CD14-positive monocyte (primary cell): Measurements from ENCODE around the gene TRAF3. TPM values are rescaled to one million over a fixed set of nuclear protein-coding genes. Genes with fewer than 3 reads are reported as not detected.

Experiments
- DNase-seq, 3 donors: peaks; one replicate each; pipeline ENCODE4 v3.0.0-alpha.2; 2011 to 2022
- H2AFZ ChIP-seq: 2 replicates; pipeline ENCODE4 v1.6.0; 2012; ENCODE audit warnings: mild to moderate bottlenecking, low read depth, low read length, inconsistent platforms; ENCODE audit not compliant: insufficient read depth, poor library complexity, severe bottlenecking
- H3K27ac ChIP-seq, 2 donors: 1 replicate in 1 of 2; 2 replicates in 1 of 2; pipeline ENCODE4 v1.5.1; 2012 to 2013; ENCODE audit warnings: low read length in 2 of 2, control low read depth in 1 of 2, inconsistent platforms in 1 of 2, low read depth in 1 of 2, mild to moderate bottlenecking in 1 of 2
- H3K27me3 ChIP-seq, 2 donors: one replicate each; pipeline versions ENCODE4 v1.6.0 to v1.6.1; 2011 to 2013; ENCODE audit warnings: low read length in 2 of 2; ENCODE audit not compliant: control insufficient read depth in 2 of 2, insufficient read depth in 2 of 2
- H3K36me3 ChIP-seq, 2 donors: replicated peaks in 1 of 2; 1 replicate in 1 of 2; 2 replicates in 1 of 2; pipeline versions ENCODE4 v1.5.1 to v1.6.1; 2012 to 2013; ENCODE audit warnings: low read length in 2 of 2, control low read depth in 1 of 2, inconsistent platforms in 1 of 2, mild to moderate bottlenecking in 1 of 2; ENCODE audit not compliant: insufficient read depth in 2 of 2, control insufficient read depth in 1 of 2
- H3K4me1 ChIP-seq, 2 donors: 1 replicate in 1 of 2; 2 replicates in 1 of 2; pipeline versions ENCODE4 v1.5.1 to v1.6.1; 2012 to 2013; ENCODE audit warnings: low read length in 2 of 2, control low read depth in 1 of 2, inconsistent platforms in 1 of 2, mild to moderate bottlenecking in 1 of 2, moderate library complexity in 1 of 2; ENCODE audit not compliant: insufficient read depth in 2 of 2, control insufficient read depth in 1 of 2
- H3K4me2 ChIP-seq: replicated peaks from 2 replicates; pipeline ENCODE3; 2012; ENCODE audit warnings: low read length, moderate library complexity, mild to moderate bottlenecking; ENCODE audit not compliant: poor library complexity, severe bottlenecking; ENCODE audit errors: extremely low read depth
- H3K4me3 ChIP-seq, 3 experiments: fragments of 200-600 bp in 1 of 3; sonication (generic) in 1 of 3; replicated peaks in 1 of 3; 1 replicate in 2 of 3; 2 replicates in 1 of 3; pipeline ENCODE4 v1.5.1; 2011 to 2013; ENCODE audit warnings: low read length in 3 of 3, mild to moderate bottlenecking in 3 of 3, control low read depth in 2 of 3, low read depth in 2 of 3, inconsistent platforms in 1 of 3, moderate library complexity in 1 of 3
- H3K79me2 ChIP-seq: 2 replicates; pipeline ENCODE4 v1.6.0; 2012; ENCODE audit warnings: mild to moderate bottlenecking, control low read depth, inconsistent platforms, low read length, moderate library complexity; ENCODE audit not compliant: insufficient read depth
- H3K9ac ChIP-seq: 2 replicates; pipeline ENCODE4 v1.6.0; 2017; ENCODE audit warnings: low read length, mild to moderate bottlenecking; ENCODE audit not compliant: insufficient read depth, poor library complexity, severe bottlenecking
- H3K9me3 ChIP-seq, 2 donors: replicated peaks in 1 of 2; 1 replicate in 1 of 2; 2 replicates in 1 of 2; pipeline versions ENCODE4 v1.5.1 to v1.6.1; 2012 to 2013; ENCODE audit warnings: low read length in 2 of 2, control low read depth in 1 of 2; ENCODE audit not compliant: control insufficient read depth in 1 of 2, insufficient read depth in 1 of 2
- H4K20me1 ChIP-seq: 2 replicates; pipeline ENCODE4 v1.6.0; 2012; ENCODE audit warnings: mild to moderate bottlenecking, low read length, control low read depth, moderate library complexity; ENCODE audit not compliant: insufficient read depth
- H3K27ac Mint-ChIP-seq, 7 donors: one replicate each; pipeline ENCODE4 v1.8.0; 2020; ENCODE audit warnings: mild to moderate bottlenecking in 7 of 7, mixed read lengths in 7 of 7, moderate library complexity in 6 of 7, inconsistent platforms in 2 of 7
- H3K27me3 Mint-ChIP-seq, 3 donors: one replicate each; pipeline ENCODE4 v1.8.0; 2021 to 2022; ENCODE audit warnings: low read depth in 3 of 3, mild to moderate bottlenecking in 3 of 3, mixed read lengths in 3 of 3, moderate library complexity in 3 of 3, inconsistent platforms in 1 of 3
- H3K36me3 Mint-ChIP-seq, 2 donors: one replicate each; pipeline ENCODE4 v1.8.0; 2020; ENCODE audit warnings: mixed read lengths in 2 of 2, inconsistent platforms in 1 of 2, mild to moderate bottlenecking in 1 of 2
- H3K4me1 Mint-ChIP-seq: one replicate; pipeline ENCODE4 v1.8.0; 2020; ENCODE audit warnings: mild to moderate bottlenecking, mixed read lengths
- H3K4me3 Mint-ChIP-seq, 2 donors: one replicate each; pipeline ENCODE4 v1.8.0; 2020; ENCODE audit warnings: mild to moderate bottlenecking in 2 of 2, mixed read lengths in 2 of 2, moderate library complexity in 1 of 2
- H3K9me3 Mint-ChIP-seq, 7 donors: one replicate each; pipeline ENCODE4 v1.8.0; 2020 to 2022; ENCODE audit warnings: mixed read lengths in 7 of 7, mild to moderate bottlenecking in 6 of 7, moderate library complexity in 6 of 7, inconsistent platforms in 2 of 7
- WGBS: methylation state at CpG from one replicate; pipeline ENCODE4 v1.1.5; 2013; ENCODE audit warnings: missing lambda C conversion rate; ENCODE audit not compliant: insufficient coverage; 5-methylcytosine and 5-hydroxymethylcytosine counted together
- intact Hi-C, 2 donors: fragments of 100-400 bp; cut with micrococcal nuclease; formaldehyde crosslinking; loops; one replicate each; pipeline versions ENCODE4 v1.15.0 to v1.15.1; 2023
- polyA plus RNA-seq, 3 donors: library from polyadenylated mRNA; depleted of rRNA in 1 of 3; unstranded in 2 of 3; stranded (reverse) in 1 of 3; fragments of 300-500 nt in 2 of 3; fragments of >200 nt in 1 of 3; fragmentation: Illumina TruSeq in 2 of 3; gene quantifications; 1 replicate in 2 of 3; 2 replicates in 1 of 3; pipeline ENCODE4 v1.2.3, GENCODE V29; 2012 to 2021
- TF ChIP-seq, protein P1 (sequence below): fragments of 200-600 bp; IDR thresholded peaks from one replicate; pipeline ENCODE4 v1.8.0; 2022; ENCODE audit warnings: antibody characterized with exemption, mild to moderate bottlenecking

The TRAF3 gene
- polyA plus RNA-seq, 3 donors: 12.0 to 37.6 (median 17.3) TPM

DNA sequence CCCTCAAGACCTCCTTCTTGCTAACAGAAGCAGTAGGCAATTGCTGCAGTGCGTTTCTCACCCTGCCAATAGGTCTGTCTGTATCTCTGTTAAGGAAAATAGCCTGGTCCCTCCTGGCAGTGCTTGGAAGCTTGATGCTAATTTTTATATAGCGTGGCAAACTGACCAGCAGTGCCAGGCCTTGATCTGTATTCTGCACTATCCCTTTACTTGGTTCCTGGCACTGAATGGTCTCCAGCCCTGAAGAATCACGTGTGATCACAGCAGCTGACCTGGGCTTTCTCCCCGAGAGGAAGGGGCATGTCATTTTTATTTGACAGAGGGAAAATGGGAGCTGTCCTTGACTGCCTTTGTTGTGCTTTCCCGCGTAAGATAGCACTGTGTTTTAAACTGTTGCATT is 48.7 kb upstream of the TRAF3 start:
- H3K27me3 Mint-ChIP-seq: peaks cover 0 to 3% (median 0%) of the 10 kb centered on the region in 3 donors
- H3K4me1 Mint-ChIP-seq: no peaks in the 10 kb centered on the region
- H3K4me3 ChIP-seq: no peak overlapping the region
- intact Hi-C loops: no loop called here
- H3K27ac ChIP-seq: no peak overlapping the region
- no peaks in the 10 kb centered on the region for H3K9me3 Mint-ChIP-seq
- peak overlapping the region in 1 of 7 donors; percentile 71 for H3K27ac Mint-ChIP-seq
- no peaks in the 10 kb centered on the region for H3K9me3 ChIP-seq
- TF ChIP-seq, protein P1, sequence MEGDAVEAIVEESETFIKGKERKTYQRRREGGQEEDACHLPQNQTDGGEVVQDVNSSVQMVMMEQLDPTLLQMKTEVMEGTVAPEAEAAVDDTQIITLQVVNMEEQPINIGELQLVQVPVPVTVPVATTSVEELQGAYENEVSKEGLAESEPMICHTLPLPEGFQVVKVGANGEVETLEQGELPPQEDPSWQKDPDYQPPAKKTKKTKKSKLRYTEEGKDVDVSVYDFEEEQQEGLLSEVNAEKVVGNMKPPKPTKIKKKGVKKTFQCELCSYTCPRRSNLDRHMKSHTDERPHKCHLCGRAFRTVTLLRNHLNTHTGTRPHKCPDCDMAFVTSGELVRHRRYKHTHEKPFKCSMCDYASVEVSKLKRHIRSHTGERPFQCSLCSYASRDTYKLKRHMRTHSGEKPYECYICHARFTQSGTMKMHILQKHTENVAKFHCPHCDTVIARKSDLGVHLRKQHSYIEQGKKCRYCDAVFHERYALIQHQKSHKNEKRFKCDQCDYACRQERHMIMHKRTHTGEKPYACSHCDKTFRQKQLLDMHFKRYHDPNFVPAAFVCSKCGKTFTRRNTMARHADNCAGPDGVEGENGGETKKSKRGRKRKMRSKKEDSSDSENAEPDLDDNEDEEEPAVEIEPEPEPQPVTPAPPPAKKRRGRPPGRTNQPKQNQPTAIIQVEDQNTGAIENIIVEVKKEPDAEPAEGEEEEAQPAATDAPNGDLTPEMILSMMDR: no peak
- H3K27me3 ChIP-seq: no peaks in the 10 kb centered on the region
- peaks cover 89 to 100% of the 10 kb centered on the region in 2 donors for H3K36me3 ChIP-seq
- no peaks in the 10 kb centered on the region for H3K4me1 ChIP-seq
- H3K4me3 Mint-ChIP-seq: no peak overlapping the region
- no peak for DNase-seq
- WGBS: 100% methylated on average over 4 of the region's 6 CpGs
- H3K79me2 ChIP-seq: no peaks in the 10 kb centered on the region
- peaks cover 94% of the 10 kb centered on the region for H4K20me1 ChIP-seq
- peaks cover 79 to 96% of the 10 kb centered on the region in 2 donors for H3K36me3 Mint-ChIP-seq
- H3K9ac ChIP-seq: no peak overlapping the region
- H3K4me2 ChIP-seq: no peak overlapping the region
- H2AFZ ChIP-seq: no peak overlapping the region

DNA sequence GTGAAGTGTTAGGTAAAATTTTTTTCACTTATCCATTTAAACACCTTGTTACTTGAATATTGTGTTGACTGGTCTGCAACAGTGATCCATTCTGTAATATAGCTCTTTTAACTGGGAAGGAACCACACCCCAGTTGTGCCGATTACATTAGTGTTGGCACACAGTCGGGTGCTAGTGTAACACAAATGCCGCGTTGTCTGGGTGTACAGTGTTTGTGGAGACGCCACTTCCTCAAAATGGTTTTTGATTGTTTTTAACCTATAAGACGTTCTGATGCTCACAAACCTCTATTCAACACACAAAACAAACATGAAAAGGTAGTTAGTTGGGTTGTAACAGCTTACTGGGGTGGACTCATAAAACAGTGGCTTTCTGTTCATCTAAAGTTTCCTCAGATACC is 48.0 kb upstream of the TRAF3 start:
- TF ChIP-seq, protein P1: no peak

More for the DNA sequence above, 48.0 kb upstream of the TRAF3 start:
- peaks cover 0 to 3% (median 0%) of the 10 kb centered on the region in 3 donors for H3K27me3 Mint-ChIP-seq
- DNase-seq: no peak
- Histone ChIP-seq H3K9ac (no peak overlapping the region), H3K4me3 (no peak overlapping the region), H3K36me3 (peaks cover 85 to 99% of the 10 kb centered on the region in 2 donors), H2AFZ (no peak overlapping the region), H3K4me2 (no peak overlapping the region), H3K27me3 (no peaks in the 10 kb centered on the region), H3K4me1 (no peaks in the 10 kb centered on the region), H3K79me2 (no peaks in the 10 kb centered on the region), H4K20me1 (peaks cover 94% of the 10 kb centered on the region), H3K27ac (peak overlapping the region in 1 of 2 donors; percentile 38), H3K9me3 (no peaks in the 10 kb centered on the region)
- H3K4me1 Mint-ChIP-seq: no peaks in the 10 kb centered on the region
- peaks cover 76 to 96% of the 10 kb centered on the region in 2 donors for H3K36me3 Mint-ChIP-seq
- no CpG with 5 or more reads among the region's 6 CpGs for WGBS
- intact Hi-C loops: no loop called here
- H3K9me3 Mint-ChIP-seq: no peaks in the 10 kb centered on the region
- H3K4me3 Mint-ChIP-seq: no peak overlapping the region
- no peak overlapping the region for H3K27ac Mint-ChIP-seq
